ENCODE data around the gene CCL25.
"Not testable (repeated sequence)": the region's sequence is repeated elsewhere in the genome, so short reads cannot be mapped to it uniquely, and the experiment has no call there.

The CCL25 gene, protein sequence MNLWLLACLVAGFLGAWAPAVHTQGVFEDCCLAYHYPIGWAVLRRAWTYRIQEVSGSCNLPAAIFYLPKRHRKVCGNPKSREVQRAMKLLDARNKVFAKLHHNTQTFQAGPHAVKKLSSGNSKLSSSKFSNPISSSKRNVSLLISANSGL

DNA sequence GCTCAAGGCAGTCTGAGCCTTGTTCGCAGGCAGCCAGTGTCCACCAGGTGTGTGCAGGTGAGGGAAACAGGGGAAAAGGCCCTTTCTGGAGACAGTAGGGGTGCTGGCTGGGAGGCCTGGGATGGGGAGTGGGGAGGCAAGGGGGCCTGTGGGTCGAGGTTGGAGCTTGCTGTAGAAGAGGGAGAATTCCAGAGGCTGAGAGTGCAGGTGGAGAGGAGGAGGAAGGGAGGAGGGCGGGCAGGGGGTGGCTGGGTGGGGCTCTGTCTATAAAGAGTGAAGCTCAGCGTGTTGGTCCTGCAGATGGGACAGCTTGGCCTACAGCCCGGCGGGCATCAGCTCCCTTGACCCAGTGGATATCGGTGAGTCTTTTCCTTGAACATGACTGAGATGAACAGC lies at the start of gene CCL25:
Gene CCL25 (plus strand): TSS at position 297 of the 396 bp plus-strand sequence. CDS start 290 bp downstream, outside the sequence.
- DNase-seq (ENCODE audit: low spot score): no peak

DNA sequence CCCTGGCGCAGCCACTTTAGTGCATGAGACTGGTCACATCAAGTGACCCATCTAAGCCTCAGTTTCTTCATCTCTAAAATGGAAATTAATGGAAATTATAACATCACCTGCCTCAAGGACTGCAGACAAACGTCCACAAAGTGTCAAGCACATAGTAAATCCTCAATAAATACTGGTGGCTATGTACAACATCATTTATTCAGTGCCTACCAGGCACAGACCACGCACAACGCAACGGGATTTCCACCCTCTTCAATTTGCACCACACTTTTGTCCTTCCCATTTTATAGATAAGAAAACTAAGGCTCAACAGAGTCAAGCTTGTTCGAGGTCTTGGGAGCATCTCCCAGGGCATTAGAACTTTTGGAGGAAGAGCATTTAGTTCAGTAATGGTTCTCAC lies 48.6 kb upstream of the CCL25 start:
- DNase-seq (ENCODE audit: low spot score): no peak

DNA sequence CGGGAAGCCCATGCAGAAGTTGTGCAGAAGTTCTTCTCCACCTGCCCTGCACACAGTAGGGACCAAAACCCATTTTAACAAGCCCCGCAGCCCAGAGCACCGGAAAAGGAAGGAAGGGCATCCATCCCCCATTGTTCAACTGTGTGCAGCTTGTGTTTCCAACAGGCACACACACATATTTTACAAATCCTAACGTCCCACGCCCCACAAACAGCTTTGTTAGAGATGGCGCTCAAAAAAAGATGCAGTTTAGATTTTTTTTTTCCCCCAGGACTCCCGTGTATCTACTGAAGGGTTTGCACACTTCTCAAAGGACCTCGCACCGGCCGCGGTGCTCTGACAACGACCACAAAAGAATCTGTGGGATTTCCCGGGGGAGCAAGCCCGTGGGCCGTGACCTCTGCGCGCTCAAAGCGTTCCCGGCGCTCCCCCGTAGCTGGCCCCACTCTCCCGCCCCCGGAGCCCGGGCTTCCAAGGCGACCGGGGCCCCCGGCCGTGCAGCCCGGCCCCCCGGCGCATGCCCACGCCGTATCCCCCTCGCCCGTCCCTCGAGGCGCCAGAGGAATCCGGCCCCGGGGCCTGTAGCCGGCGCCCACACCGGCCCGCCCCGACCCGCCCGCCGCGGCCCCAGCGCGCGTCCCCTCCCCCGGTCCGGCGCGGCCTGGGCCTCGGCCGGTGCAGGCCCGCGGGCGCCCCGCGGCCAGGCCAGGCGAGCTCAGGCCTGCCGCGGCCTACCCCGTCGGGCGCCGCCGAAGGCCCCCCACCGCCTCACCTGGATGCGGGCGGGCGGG lies 47.6 kb upstream of the CCL25 start:
- no peak for DNase-seq (ENCODE audit: low spot score)

DNA sequence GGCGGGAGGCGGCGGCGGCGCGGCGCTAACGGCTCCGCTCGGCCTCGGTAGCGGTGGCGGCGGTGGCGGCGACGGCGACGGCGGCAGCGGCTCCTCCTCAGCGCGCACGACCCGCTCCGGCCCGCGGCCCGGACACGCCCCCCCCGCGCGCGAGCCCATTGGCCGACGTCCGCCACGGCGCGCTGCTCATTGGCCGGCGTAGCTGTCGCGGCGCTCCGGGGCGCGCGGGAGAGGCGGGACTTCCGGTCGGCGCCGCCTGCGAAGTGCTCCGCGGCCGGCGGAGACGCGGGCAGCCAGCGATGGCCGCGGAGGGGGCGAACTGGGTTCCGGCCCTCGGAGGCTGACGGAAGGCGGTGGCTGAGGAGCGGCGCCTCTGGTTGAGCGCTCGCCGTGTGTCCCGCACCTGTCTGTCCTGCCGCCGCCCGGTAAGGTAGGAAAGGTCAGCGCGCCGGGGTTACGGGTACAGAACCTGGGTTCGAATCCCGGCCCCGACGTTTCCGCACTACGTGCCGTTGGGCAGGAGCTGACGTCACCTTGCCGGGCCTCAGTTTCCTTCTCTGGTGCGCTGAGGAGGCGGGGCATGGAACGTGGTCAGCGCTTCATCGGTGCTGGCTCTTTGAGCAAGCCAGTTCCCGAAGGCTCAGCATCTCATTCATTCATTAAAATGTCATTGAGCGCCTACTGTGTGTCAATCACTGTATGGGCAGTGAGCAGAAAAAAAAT lies 46.9 kb upstream of the CCL25 start, which contains the start of gene ELAVL1:
Gene ELAVL1 (minus strand): TSS at position 108 of the 723 bp plus-strand sequence. CDS start 13,826 bp downstream, outside the sequence.
- peak; percentile 92 for DNase-seq (ENCODE audit: low spot score)

DNA sequence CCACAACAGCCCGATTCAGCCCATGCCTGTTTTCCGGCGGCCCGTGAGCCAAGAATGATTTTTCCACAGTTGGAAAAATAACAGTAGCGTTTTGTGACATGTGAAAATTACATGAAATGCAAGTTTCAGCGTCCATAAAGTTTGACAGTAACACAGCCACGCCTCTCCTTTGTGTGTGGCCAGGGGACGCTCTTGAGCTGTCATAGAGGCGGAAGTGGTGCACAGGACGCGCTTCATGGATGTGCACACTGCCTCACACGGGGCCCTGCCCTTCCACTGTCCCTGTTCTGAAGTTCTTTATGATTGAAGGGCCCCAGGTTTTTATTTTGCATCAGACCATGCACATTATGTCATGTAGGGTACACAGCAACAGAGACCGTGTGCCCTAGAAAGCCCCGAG lies 34.8 kb upstream of the CCL25 start:
- DNase-seq (ENCODE audit: low spot score): peak; percentile 78

DNA sequence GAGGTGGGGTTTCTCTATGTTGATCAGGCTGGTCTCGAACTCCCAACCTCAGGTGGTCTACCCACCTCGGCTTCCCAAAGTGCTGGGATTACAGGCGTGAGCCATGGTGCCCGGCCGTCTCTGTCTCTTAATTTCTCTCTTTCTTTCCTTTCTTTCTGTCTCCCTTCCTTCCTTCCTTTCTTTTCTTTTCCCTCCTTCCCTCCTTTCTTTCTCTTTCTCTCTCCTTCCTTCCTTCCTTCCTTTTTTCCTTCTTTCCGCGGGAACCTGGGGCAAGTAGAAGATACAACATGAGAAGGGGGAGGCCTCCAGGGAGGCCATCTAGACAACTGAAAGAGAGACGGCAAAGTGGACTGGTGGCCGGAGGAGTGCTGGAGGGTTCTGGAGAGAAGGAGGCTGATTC lies 31.9 kb upstream of the CCL25 start:
- no peak for DNase-seq (ENCODE audit: low spot score)

DNA sequence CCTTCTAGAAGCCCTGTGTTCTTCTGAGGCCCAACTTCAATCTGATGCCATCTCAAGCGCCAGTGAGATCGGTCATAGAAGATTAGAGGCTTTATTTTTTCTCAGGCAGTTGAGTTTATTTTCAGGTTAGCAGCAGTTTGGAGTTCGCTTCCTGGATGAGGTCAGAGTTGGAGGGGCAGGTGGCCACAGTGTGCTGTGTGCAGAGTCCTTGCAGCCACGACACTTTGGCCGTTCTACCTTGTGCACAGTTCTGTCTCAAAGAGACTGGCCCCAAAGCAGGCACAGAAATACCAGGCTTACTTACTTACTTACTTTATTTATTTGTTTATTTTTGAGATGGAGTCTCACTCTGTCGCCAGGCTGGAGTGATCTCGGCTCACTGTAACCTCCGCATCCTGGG lies 31.2 kb upstream of the CCL25 start:
- no peak for DNase-seq (ENCODE audit: low spot score)

DNA sequence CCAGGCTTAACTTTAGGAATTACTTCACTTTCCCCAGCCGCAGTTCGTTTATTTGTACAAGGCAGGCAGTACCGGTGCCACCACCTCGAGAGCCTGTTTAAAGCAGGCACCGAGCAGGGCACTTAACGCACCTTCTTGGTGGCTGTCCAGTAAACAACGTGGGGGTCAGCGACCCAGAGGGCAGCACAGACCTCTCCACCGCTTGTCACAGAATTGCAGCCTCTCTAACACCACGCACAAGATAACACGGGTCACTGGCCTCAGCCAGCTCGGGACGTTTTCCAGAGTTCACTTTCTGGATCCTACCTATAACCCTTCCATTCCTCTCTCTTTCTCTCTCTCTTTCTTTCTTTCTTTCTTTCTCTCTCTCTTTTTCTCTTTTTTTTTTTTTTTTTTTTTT lies 30.3 kb upstream of the CCL25 start:
- no peak for DNase-seq (ENCODE audit: low spot score)

DNA sequence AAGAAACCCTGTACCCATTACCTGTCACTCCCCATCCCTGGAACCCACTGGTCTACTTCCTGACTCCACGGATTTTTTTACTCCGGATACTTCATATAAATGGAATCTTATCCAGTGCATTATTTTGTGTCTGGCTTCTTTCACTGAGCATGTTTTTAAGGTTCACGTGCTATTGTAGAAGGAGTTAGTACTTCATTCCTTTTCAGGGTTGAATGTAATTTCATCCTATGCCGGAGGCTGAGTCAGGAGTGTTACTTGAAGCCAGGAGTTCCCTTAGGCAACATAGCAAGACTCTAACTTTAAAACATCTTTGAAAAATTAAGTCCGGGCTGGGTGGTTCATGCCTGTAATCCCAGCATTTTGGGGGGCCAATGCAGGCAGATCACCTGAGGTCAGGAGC lies 29.2 kb upstream of the CCL25 start:
- no peak for DNase-seq (ENCODE audit: low spot score)

DNA sequence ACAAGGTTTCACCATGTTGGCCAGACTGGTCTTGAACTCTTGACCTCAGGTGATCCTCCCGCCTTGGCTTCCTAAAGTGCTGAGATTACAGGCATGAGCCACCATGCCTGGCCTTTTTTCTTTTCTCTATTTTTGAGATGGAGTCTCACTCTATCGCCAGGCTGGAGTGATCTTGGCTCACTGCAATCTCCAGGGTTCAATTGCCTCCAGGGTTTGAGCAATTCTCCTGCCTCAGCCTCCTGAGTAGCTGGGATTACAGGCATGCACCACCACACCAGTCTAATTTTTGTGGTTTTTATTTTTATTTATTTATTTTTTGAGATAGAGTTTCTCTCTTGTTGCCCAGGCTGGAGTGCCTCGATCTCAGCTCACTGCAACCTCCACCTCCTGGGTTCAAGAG lies 28.3 kb upstream of the CCL25 start:
- not testable (repeated sequence) for DNase-seq (ENCODE audit: low spot score)

DNA sequence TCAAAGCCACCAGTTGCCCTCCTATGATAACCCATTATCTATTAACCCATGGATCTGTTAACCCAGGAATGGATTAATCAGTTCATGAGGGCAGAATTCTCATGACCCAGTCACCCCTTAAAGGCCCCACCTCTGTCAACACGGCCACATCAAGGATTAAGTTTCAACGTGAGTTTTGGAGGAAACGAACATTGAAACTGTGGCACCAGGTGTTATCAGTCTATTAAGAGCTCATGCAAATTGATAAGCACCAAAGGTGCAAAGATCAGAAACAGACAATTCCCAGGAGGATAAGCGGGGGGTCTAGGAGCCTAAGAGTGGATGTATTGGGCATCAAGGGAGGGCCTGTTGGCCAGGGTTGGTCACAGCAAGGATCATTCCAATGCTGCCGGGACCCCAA lies 27.2 kb upstream of the CCL25 start:
- no peak for DNase-seq (ENCODE audit: low spot score)

DNA sequence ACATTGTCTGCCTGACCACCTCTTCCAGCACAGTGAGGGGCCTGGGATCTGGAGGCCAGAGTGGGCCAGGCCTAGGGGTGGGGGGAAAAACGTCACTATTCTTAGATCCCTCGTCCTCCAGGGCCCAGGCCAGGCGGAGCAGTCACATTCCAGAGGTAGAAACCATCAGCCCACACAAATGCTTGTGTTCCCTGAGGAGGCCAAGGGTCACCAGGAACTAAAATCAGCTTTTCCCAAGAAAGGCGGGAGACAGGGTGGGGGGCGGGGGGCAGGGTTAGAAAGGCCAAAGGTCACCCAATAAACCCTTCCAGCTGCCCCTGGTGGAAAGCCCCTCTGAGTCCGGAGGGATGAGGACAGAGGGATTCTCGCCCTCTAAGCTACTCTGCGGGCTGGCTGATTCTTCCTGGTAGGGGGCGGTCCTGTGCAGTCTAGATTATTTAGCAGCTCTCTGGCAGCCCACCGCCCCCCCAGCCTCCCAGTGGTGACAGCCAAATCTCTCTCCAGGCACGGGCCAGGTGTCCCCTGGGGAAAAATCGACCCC lies 23.5 kb upstream of the CCL25 start:
- no peak for DNase-seq (ENCODE audit: low spot score)

DNA sequence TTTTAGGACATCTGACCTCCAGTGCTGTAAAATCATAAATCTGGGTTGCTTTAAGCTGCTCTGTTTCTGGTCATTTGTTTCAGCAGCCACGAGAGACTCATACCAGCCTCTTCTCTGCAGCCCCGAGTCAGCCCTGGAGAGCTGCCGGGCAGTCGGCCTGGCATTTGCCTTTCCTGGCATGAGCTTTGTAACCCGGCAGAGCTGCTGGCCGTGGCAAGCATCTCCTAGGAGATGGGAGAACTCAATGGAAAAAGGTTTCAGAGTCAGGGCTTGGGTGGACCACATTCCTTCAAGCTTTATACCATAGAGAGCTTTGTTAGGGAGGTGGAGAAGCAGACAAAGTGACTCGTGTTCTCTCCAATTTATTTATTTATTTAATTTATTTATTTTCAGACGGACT lies 21.6 kb upstream of the CCL25 start:
- DNase-seq (ENCODE audit: low spot score): no peak

DNA sequence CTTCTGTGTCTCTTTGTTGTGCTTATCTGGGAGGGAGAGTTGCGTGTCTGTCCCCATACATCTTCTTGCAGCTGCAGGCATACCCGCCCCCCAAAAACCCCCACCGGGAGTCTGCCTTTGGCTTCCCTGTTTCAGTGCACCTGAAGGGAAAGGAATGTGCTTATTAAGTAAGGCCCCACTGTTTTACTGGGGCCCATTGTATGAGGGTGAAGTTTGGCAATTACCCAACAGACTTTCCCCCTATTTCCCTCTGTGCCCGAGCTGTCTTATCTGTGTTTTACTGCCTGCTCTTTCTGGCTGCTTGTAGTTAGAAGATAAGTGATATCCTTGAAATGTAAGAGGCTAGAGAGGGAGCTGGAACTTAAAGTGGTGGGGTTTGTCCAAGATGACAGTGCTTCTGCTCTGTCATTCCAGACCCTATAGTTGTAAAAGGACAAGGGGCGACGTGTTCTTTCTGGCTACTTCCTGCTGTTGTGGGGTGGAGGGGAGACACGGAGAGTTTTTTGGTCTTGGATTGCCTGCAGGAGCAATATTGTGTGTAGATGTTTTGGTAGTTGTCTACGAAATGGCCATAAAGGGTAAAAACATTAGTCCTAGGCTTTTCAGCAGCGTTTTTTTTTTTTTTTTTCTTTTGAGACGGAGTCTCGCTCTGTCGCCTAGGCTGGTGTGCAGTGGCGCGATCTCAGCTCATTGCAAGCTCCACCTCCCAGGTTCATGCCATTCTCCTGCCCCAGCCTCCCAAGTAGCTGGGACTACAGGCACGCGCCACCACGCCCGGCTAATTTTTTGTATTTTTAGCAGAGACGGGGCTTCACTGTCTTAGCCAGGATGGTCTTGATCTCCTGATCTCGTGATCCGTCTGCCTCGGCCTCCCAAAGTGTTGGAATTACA lies 19.0 kb upstream of the CCL25 start:
- peak; percentile 92 for DNase-seq (ENCODE audit: low spot score)

DNA sequence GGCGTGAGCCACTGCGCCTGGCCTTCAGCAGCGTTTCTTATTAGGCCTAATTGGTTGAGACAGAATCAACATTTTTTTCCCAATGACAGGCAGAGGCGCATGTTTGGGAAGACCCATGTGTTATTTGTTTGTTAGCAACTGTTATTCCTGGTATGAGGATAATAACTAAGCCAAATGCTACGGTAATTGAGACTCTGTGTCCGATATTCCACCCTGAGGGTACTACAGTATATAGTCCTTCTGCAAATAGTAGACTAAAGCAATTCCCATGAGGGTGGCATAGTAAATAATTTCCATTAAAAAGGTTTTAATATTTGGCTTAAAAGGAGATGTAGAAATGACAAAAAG lies 18.4 kb upstream of the CCL25 start:
- no peak for DNase-seq (ENCODE audit: low spot score)

DNA sequence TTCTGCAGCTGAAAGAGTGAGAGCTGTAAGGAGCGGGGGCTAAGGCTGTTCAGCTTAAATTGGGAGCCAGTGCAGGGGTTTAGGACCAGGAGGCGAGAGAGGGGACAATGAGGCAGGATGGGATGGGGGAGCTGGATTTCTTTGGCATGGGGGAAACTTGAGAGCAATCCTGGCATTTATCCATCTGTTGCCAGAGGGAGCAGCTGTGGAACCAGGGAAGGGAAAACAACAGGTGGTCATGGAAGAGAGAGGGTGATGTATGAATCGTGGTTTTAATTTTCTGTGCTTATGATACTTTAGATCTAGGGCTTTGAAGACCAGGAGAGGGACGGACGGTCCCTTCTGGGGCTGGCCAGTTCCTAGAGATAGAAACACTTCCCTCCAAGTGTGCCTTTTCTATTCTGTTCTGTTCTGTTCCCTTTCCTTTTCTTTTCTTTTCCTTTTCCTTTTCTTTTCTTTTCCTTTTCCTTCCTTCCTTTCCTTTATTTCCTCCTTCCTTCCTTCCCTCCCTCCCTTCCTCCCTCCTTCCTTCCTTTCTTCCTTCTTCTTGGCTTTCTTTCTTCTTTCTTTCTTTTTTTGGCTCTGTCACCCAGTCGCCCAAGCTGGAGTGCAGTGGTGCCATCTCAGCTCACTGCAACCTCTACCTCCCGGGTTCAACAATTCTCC lies 16.0 kb upstream of the CCL25 start:
- no peak for DNase-seq (ENCODE audit: low spot score)

DNA sequence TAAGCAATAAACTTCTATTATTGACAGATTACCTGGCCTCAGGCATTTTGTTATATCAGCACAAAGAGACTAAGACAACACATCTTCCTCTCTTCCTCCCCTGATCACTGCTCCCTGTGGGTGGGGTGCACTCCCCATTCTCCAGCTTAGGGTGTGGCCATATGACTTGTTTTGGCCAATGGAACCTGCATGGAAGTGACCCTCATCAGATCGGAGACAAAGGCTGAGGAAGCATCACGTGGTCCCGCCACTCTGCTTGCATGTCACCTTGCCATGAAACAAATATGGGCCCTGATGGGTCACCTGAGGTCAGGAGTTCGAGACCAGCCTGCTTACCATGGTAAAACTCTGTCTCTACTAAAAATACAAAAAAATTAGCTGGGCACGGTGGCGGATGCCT lies 13.7 kb upstream of the CCL25 start:
- no peak for DNase-seq (ENCODE audit: low spot score)

DNA sequence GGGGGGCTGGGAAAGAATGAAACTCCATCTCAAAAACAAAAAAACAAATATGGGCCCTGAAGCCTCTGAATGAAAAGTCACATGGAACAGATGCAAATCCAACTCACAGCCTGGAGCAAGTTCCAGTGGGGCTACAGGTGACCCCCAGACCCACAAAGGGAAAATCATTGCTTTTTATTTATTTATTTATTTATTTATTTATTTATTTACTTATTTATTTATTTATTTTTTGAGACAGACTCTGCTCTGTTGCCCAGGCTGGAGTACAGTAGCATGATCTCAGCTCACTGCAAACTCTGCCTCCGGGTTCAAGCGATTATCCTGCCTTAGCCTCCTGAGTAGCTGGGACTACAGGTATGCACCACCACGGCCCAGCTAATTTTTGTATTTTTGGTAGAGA lies 13.3 kb upstream of the CCL25 start:
- DNase-seq (ENCODE audit: low spot score): no peak

DNA sequence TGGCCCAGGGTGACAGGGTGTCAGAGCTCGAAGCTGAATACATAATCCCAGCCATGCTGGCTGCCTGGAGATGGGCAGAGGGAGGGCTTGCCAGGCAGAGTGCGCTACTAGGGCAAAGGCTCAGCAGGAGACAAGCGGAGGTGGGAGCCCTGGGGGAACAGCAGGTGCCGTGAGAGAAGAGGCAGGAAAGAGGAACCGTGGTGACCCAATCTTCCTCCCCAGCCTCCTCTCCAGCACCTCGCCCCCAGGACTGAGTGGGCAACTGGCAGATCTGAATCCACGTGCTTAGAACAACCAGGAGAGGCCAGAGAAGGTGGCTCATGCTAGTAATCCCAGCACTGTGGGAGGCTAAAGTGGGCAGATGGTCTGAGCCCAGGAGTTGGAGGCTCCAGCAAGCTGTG lies 11.0 kb upstream of the CCL25 start:
- no peak for DNase-seq (ENCODE audit: low spot score)

DNA sequence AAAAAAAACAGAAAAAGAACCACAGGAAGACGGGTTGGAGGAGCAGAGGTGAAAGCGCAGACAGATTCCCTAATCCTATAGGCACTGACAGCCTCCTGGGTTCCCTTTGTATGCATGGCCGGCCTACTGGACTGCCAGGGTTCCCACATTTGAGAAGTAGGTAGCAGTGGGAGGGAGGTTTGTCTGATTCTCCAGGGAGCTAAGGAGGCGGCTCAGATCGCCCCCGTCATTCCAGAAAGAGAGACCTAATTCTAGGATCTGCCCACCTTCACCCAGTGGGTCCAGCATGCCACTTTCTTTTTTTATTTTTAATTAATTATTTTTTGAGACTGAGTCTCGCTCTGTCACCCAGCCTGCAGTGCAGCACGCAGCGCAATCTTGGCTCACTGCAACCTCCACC lies 9.7 kb upstream of the CCL25 start:
- DNase-seq (ENCODE audit: low spot score): no peak

DNA sequence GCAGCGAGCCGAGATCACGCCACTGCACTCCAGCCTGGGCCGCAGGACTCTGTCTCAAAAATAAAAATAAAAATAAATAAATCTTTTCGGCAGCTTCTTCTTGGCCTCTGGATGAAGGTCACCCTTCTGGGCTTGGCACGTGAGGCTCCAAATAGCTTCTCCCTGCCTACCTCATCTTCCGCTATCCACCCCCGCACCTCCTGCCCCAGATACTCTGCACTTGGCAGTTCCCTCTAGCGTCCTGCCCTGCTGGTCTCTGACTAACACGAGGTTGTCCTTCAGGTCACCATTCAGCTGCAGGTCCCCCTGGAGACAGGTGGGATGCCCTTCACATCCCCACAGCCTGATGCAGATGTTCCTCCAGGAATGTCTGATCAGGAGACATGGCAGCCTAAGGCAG lies 8.5 kb upstream of the CCL25 start:
- no peak for DNase-seq (ENCODE audit: low spot score)
